NCI-H748 treated with DMSO at 0.1 percent for 48 hours (cell line): ENCODE results near the gene JAZF1.
A peak's percentile ranks its signal among the peaks of the same experiment; 100 is the strongest.

Experiments
- DNase-seq: peaks from one replicate; lab custom pipeline; 2025; lab: John Stamatoyannopoulos, UW

Gene JAZF1

DNA sequence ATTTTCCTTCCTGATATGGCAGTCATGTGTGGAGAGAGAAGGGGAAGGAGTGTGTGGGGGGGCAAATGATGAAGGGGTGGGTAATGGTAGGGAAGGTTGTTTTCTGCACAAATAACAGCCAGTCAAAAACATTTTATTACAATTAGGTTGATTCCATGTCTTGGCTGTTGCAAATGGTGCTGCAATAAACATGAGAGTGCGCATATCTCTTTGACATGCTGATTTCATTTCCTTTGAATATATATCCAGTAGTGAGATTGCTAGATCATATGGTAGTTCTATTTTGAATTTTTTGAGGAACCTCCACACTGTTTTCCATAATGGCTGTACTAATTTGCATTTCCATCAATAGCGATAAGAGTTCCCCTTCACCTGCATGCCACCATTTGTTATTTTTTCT is 10.6 kb upstream of the JAZF1 start:
- DNase-seq: no peak

DNA sequence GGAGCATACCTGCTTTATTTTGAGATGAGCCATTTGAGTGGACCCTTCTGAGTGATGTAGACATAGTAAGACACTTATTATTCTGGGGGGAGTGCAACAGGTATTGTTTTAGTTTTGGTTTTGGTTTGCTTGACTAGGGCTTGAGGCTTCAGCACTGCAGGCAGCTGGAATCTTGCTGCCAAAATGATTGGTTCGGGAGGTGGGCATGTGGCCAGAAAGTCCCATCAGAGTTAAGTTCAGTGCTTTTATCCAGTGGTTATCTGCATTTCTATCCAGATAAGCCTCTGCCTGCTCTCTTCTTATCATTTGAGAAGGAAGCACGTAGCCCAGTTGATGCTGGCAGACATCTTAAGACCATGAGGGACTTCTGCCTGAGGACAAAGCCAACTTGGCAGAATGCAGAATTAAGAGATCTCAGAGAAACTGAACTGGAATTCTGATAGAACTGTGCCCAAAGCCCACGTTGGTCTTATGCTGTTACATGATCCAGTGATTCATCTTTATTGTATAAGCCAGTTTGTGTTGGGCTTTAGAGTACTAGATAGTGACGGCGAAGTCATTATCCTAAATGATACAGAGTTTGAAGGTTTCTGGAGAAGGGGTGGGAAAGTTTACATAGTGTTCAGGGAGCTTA is 9.6 kb upstream of the JAZF1 start:
- DNase-seq: no peak

DNA sequence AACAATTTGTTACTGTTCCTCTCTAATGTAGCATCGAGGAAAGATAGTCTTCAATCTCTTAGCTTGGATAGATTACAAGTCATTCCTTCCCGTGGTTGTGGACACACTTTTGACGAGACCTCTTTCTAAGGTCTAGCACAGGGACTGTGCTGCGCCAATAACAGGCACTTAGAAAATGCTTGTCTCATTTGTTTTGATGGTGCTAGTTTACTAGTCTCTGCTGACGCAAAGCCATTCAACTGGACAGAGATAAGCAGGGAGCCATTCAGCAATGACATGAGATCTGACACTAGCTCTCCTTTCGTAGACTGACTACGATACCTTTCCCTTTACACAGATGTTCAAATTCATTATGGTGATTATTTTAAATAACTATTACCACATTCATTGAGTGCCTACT is 6.4 kb upstream of the JAZF1 start:
- no peak for DNase-seq

DNA sequence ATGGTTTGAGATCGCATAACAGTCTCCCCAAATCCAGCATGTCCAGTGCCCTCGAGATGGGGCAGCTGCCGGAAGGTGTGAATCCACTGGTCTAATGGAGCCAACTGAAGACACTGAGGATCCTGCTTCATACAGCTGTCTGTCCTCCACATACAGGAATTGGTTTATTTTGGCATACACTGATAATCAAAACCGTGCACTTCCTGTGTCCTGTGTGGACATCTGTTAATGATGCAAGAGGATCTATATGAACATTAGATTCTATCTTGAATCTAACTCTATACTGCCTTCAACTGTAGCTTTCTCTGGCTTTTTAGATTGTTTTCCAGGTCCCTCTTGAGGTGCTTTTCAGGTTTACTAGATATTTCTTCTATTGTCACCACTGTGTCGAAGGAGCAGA is 3.0 kb upstream of the JAZF1 start:
- DNase-seq: no peak

DNA sequence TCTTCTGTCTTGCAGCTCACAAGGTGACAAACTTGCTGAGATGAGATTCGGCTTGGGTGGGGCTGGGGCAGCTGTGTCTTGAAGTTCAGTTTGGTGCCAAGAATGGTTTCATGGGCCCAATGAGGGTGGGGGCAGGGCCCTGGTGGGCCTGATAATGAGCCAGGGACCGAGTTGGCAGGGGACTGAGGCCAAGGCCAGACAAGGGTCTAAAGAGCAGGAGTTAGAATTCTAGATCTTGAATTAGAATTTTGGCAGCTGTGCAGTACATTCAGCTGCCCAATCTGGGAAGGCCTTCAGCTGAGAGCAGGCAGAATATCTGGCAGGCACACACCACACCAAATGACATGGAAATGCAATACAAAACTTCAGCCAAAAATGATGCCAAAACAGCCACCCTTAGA is 1.5 kb upstream of the JAZF1 start:
- DNase-seq: no peak

DNA sequence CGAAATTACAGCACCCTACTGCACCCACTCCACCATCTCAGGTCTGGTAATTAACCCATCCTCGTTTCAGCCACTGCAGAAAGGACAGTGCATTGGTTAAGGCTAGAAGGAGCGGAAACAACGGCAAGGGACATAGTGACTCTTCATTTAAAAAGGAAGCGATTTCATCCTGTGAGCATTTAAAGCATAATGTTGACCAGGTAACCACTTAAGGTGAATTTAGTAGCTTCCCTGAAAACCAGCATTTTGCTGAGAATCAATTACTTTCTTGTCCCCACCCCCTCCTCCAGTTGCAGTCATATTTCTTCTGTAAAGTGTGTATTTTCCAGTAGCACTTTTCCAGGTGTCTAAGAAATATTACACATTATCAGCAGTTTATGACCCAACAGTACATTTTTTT is 821 bp upstream of the JAZF1 start:
- DNase-seq: no peak

DNA sequence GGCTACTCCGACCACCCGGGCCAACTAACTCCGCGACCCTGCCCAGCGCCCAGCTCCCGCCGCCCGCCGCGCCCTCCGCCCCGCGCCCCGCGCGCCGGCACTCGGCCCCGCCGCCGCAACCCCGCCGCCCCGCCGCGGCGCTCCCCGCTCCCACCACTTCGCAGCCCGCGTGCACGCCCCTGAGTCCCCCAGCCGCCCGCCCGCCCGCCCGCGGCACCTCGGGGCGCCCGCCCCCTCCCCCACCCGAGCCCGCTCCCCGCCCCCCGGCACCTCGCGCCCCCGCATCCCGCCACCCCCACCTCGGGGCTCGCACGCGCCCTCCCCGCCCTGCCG is 598 bp downstream of the JAZF1 start:
- DNase-seq: no peak

DNA sequence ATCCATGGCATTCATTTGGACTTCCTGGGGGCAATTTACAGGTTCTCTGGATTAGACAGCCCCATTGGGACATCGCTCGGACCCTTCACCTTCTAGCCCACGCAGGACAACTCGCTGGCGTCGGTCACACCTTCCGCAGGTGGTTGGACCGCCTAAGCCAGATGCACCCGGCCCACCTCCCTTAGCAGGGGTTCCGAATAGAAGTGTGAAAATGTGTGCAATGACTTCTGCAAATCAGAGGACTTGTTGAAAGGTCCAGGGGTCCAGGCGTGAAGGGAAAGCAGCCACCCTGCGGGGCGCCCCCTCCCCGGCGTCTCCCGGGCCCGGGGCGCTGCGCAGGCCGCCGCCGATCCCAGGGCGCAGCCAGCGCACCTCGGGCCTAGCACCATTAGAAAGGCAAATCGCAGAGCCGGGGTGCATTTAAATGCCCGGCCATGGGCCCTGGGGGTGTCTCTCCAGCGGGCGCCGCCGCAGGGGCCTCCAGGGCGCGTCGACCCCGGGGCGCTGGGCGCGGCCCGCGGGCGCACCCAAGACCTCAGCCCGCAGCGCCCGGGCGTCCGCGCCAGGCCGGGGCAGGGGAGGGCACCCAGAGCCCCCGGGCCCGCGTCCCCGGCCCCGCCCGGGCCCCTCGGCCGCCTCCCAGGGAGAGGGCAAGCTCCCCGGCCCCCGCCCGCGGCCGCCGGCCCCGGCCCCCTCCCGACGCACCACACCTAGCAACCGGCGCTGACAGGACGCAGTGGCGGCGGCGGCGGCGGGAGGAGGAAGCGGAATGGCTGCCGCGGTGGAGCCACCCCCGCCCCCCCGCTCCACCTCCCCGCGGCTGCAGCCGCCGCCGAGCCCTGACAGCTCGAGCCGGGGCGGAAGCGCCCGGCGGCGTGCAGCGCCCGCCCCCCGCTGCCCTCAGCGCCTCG is 1.2 kb downstream of the JAZF1 start:
- peak; percentile 41 for DNase-seq

DNA sequence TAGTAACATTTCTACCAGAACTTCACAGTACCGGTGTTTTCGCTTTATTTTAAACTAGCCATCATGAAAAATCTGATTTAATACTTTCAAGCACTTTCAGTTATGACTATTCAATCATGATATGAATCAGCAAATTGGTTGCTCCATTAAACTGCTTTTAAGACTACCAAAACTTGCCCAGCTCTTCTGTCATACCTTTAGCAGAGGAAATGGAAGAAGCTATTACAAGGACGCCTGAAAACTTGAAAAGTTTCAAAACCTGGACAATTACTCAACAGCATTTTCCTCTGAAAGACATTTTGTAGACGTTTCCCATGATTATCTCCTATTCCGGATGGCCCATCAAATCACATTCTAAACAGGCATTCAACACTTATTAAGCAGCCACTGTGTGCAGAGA is 2.0 kb downstream of the JAZF1 start:
- no peak for DNase-seq

DNA sequence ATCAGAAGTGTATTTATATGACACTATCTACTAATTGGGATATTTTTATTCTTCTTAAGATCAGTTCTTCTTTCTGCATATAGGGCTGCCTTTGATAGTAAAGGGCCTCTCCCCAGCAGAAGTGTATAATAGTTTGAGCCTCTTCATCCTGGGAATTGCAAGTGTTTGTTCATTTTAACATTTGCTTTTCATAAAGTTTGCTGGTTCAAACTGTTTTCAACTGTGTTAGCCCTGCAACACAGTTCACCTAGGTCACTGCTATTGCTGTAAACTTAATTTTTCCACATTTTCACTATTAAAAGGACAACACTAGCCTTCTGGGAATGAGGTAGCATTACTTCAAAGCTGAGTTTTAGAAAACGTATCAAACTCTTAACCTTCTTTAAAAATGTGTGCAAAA is 2.8 kb downstream of the JAZF1 start:
- no peak for DNase-seq

DNA sequence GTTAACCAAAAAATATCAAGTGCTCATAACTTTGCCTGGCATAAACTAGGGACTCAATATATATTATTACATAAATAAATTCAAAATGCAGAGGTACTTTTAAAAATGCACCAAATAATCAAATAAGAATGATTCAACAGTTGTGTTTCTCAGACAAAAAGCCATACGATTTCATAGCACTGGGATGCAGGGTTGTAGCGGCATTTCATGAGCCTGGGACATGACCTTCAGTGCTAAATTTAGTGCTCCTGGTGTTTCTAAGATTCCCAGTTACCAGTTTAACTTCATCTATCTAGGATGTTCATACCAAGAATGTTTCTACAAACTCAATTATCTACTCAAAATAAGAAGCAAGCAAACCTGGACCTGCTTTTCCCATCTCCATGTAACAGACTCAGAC is 4.0 kb downstream of the JAZF1 start:
- DNase-seq: no peak

DNA sequence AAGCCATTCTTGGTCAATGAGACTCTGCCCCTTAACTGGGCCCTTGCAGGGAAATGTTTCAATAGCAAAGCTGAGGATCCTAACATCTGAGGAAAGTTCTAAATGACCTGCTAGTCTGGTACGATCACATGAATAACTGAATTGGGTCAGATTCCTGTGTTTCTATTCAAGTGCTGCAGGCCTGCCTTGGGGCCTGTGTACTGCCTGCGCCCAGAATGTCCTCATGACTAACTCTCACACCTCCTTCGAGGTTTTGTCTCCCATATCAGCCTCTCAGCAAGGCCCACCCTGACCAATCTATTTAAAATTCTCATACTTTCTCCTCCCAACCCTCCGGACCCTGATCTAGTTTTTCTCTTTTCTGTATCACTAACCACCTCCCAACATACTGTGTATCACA is 4.4 kb downstream of the JAZF1 start:
- no peak for DNase-seq

DNA sequence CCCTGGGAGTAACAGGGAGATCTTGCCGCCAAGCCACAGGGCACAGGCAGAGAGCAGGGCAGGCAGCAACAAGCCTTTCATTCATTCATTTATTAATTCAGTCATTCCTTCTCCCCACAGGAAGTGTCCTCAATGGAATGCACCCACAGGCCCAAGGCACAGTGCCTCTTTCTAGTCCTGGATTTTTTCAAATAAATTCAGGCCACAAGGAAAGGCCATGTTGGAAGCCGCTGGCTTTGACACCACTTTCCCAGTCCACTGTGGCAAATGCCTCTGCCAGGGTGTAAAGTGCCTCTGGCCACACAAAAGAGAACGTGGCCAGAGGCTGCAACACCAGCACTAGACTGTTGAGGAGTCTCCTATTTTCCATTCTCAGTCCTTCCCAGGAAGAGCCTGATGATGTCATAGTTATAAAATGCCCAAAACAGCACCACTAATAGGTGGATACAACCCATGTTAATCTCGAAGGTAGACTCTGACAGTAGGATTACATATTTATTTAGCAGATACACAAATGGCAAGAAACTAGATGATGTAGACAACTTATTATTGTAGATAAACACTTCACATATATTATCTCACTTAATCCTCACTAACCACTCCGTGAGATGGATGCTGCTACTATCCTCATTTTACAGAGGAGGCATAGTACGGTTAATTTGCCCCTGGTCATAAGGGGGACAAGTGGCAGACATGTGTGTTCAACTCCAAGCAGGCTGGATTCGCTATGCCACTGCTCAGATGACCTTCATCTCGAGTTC is 5.5 kb downstream of the JAZF1 start:
- no peak for DNase-seq

DNA sequence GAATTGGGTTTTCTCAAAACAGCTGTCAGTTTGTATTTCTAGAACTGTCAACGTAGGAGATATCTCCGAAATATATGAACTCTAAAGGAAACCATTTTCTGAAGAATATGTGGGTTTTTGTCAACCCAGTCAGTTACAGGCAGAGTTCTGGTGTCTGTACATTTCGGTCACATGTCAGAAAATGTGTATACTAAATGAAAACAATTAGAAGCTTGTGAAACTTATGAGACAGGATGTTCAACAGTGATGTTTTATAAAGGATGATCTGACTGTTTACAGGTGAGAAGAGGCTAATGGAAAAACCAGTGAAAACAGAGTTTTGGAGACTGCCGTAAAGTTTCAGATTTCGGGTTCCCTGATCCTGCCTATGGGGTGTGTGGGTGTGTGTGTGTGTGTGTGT is 6.2 kb downstream of the JAZF1 start:
- DNase-seq: no peak

DNA sequence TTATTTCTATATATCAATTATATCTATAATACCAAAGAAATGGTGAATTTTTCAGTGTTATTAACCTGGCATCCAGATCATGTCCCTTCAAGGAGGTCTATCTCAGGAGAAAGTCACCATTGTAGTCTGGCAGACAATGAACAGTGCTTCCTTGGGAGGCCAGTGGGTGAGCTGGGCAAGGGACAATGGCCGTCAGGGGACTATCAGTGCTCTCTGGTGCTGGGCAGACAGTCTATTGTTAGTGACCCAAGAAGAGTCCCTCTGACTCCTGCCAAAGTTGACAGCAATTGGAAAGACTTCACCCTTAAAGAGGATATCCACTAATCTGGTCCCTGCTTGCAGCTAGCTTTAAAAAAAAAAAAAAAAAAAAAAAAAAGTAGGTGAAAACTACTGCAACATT is 7.1 kb downstream of the JAZF1 start:
- DNase-seq: no peak

DNA sequence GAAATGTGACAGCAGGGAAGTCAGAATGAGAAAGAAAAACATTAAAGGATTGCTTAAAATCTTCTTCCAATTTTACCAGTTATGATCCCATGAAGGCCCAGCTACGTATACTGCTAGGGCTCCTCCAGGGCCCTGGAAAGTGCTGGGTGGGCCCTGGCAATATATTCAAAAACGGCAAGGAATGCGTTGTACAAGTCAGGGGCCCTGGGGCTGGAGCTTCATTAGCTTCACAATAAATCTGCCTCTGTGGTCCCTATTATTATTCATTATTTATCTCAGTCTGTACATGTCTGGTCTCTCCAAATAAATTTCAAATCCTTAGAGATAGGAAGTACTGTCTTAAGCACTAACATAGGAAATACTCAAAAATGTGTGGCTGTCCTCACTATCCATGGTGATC is 7.6 kb downstream of the JAZF1 start:
- no peak for DNase-seq

DNA sequence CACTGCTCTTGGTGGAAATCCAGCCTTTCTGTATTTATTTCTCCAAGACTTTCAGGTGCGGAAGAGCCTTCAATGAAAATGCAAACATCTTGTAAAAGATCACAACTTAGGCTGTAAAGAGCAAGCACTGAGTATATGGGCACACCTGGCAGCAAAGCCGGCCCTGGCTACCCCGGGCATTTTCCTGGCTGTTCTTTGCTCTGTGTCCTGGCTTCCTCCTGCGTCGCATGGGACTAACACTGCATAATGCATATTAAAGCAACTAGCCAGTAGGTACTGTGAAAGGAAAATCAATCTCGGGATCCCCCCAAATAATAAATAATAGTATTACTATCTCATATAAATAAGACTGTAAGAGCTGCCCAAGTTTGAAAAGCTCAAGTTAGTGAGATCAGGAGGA is 9.9 kb downstream of the JAZF1 start:
- DNase-seq: no peak

DNA sequence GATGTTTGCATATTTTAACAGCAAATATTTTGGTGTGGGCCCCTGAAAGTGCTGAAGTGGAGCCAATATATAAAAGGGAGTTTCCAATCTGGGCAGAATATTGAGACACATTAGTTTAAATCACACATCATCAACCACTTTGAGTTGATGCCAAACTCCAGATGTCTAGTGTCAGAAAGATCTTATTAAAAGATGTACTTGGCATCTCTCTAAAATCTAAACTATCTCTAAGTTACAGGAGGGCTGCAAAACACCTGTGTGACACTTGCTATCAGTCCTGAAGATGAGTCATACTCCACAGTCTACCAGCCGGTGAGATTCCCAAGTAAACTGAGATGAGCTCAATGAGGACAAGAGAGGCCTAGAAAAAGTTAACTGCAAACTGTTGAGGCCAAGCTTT is 11.4 kb downstream of the JAZF1 start:
- DNase-seq: no peak

DNA sequence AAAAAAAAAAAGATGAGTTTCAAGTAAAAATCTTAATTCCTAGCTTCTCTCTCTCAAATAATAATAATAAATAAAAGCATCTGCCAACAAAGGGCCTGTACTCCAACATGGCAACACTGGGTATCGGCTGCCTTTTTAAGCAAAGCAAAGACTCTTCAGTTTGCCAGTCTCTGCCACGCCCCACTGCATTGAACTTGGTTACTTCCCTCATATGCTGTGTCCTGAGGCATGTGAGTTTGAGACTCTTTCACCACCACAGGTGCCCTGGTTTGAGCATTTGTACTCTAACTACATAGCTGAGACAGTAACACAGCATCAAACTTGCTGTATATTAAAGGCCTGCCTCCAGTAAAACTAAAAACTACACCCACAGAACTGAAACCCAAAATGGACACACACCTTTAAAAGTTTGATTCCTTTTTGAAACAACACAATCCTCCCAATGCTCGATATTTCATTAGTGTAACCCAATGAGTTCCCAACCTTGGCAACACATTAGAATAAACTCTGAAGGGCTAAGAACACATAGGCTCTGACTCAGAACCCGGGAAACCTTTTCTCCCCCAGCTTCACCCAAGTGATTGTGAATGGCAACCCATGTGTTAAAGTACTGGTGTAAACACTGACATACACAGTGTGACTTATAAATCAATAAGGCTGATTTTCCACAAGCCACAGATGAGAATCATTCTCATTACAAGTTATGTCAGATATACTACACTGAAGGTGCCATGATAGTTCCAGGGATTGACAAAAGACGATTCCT is 12.0 kb downstream of the JAZF1 start:
- no peak for DNase-seq

DNA sequence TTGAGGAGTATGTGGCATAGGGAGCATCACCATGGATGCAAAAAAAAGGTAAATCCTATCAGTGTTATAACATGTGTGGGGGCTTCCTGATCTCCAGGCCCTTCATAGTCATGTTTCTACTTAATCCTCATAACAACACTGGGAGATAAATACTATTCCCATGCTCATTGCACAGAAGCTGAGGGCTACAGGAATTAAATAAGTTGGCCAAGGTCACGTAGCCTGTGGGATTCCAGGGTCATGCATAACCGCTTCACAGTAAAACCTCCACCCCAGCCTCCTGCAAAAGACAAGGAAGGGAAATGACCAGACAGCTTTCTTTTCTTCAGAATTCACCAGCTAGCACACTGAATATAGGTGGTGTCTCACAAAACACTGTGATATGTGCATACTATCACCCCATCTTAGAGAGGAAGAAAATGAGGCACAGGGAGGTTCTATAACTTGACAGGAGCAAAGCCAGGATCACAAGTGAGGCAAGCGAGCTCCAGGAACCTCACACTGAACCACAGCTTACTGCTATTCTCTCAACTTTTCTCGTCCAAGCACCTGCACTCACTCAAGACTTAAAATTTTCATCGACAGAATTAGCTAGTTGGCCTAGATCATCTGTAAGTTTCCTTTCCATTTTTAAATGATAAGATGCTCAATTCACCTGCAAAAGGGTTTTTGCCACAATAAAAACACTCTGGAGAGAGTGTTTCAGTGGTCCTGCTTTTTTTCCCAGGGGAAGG is 13.4 kb downstream of the JAZF1 start:
- DNase-seq: no peak
